ENCODE data around the gene ATP11A. TPM values are rescaled to one million over a fixed set of nuclear protein-coding genes. Genes with fewer than 3 reads are reported as not detected.

The ATP11A gene
- total and polyA plus RNA-seq, 2 experiments from 2014 or later, result 12.3 to 52.6 TPM

DNA sequence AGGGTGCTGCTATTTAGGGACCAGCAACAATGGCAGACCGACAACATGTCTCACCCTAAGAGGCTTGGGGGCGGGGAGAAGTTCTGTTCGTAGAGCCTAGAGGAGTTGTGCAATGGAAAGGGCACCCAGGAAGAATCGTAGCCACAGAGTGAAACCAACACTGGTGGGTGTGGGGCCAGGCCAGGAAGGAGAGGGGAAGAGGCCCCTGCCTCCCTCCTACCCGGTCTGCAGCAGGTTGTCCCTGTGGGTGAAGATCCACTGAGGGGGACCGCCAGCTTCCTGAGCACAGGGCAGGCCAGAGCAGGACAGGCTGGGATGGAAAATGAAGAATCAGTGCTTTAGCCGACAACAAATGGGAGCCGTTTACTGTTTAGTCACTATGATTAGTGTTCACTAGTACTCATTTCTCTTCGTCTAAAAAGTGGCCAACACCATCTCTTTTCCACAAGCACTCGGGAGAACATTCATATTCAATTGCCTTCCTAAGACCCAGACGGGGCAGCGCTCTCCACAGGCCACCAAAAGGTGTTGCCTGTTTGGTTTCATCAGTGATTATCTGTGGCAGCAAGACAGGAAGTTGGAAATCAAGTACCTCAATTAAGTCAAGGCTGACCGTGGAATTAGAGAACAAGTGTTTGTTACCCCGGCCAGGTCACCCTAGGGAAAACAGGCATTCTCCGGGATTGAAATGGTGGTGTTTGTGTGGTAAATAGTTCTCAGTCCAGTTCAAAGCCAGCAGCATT, 1.1 kb upstream of the ATP11A start:
- no peaks in the 10 kb centered on the region for H3K36me3 ChIP-seq (ENCODE audit: insufficient read depth)
- Mint-ChIP-seq H3K4me1 (peaks cover 40% of the 10 kb centered on the region), H3K4me3 (peak overlapping the region; percentile 58), H3K36me3 (ENCODE audit: low read depth) (no peaks in the 10 kb centered on the region; the same call in 2 of the 3 replicates), H3K9me3 (no peaks in the 10 kb centered on the region; the same call in 2 of the 3 replicates), H3K27ac (no peak overlapping the region), H3K27me3 (ENCODE audit: insufficient read depth, low read depth, poor library complexity) (peaks cover 25% of the 10 kb centered on the region)
- TF ChIP-seq POLR2AphosphoS5 (IDR thresholded peaks at IDR 0.05; ENCODE audit: low read depth), result 0 out of 2 replicates have a peak, but pooled peaks have one; percentile 5
- TF ChIP-seq, protein P1, sequence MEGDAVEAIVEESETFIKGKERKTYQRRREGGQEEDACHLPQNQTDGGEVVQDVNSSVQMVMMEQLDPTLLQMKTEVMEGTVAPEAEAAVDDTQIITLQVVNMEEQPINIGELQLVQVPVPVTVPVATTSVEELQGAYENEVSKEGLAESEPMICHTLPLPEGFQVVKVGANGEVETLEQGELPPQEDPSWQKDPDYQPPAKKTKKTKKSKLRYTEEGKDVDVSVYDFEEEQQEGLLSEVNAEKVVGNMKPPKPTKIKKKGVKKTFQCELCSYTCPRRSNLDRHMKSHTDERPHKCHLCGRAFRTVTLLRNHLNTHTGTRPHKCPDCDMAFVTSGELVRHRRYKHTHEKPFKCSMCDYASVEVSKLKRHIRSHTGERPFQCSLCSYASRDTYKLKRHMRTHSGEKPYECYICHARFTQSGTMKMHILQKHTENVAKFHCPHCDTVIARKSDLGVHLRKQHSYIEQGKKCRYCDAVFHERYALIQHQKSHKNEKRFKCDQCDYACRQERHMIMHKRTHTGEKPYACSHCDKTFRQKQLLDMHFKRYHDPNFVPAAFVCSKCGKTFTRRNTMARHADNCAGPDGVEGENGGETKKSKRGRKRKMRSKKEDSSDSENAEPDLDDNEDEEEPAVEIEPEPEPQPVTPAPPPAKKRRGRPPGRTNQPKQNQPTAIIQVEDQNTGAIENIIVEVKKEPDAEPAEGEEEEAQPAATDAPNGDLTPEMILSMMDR (conservative IDR thresholded peaks at IDR 0.05; ENCODE audit: low read depth in 2 of 2), result peak in 1 of 2 experiments; percentile 25; a peak in 1 of 4 replicates
- TF ChIP-seq ZNF331 (CRISPR knock-in tag; IDR thresholded peaks at IDR 0.05; ENCODE audit: low read depth), result no peak
- H3F3A ChIP-seq (replicated peaks; ENCODE audit: low read depth), result peaks cover 4% of the 10 kb centered on the region; the same call in 1 of the 2 replicates
- peaks cover 31% of the 10 kb centered on the region for H3K4me1 ChIP-seq (ENCODE audit: insufficient read depth)
- DNase-seq (ENCODE audit: low spot score), result no peak
- H3K4me2 ChIP-seq, result peak overlapping the region; percentile 85
- peak overlapping the region; percentile 91; the same call in 1 of the 2 replicates for H2AFZ ChIP-seq
- H3K27ac ChIP-seq (ENCODE audit: low read depth), result no peak overlapping the region
- H3K9me2 ChIP-seq (ENCODE audit: insufficient read depth), result no peaks in the 10 kb centered on the region
- H4K20me1 ChIP-seq (replicated peaks; ENCODE audit: insufficient read depth), result peaks cover 16% of the 10 kb centered on the region
- peaks cover 12% of the 10 kb centered on the region for H3K27me3 ChIP-seq (ENCODE audit: insufficient read depth)
- H3K4me3 ChIP-seq, result peak overlapping the region; percentile 85
- ATAC-seq, result peak; percentile 2
- peaks cover 32% of the 10 kb centered on the region for H3K79me2 ChIP-seq (replicated peaks; ENCODE audit: insufficient read depth)

DNA sequence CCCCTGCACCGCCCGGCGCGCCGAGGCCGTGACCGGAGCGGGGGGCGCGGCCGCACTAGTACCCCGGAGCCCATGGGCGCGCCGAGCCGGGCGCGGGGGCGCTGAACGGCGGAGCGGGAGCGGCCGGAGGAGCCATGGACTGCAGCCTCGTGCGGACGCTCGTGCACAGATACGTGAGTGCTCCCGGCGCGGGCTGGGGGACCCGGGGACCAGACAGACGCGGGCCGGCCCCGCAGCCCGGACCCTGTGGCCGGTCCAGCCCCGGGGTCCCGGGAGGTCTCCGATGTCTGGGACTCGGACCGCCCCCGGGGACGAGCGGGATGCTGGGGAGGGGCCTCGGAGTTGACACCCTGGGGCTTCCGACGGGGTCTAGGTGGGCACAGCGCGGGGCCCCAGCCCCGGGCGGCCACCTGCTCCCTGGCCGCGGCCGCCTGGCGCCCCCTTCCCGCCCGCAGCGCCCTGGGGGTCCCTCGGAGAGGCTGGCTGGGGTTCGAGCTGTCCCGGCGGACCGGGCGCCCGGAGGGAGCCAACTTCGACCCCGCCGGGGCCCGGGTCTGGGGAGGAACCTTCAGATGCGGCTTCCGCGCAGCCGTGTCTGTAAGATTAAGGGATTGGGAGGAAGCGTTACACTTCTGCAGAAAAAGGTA, 568 bp downstream of the ATP11A start:
- Histone ChIP-seq H3K27me3 (ENCODE audit: insufficient read depth) (peaks cover 12% of the 10 kb centered on the region), H3K9me2 (ENCODE audit: insufficient read depth) (no peaks in the 10 kb centered on the region), H3K79me2 (replicated peaks; ENCODE audit: insufficient read depth) (peaks cover 48% of the 10 kb centered on the region), H3K27ac (ENCODE audit: low read depth) (no peak overlapping the region), H3K4me3 (peak overlapping the region; percentile 85), H3K4me1 (ENCODE audit: insufficient read depth) (peaks cover 35% of the 10 kb centered on the region), H3F3A (replicated peaks; ENCODE audit: low read depth) (peaks cover 4% of the 10 kb centered on the region; the same call in 1 of the 2 replicates), H4K20me1 (replicated peaks; ENCODE audit: insufficient read depth) (peaks cover 16% of the 10 kb centered on the region), H3K4me2 (peak overlapping the region; percentile 99), H3K36me3 (ENCODE audit: insufficient read depth) (no peaks in the 10 kb centered on the region), H2AFZ (0 out of 2 replicates have a peak overlapping the region, but pooled peaks have one; percentile 23)
- no peak overlapping the region for H3K27ac Mint-ChIP-seq
- H3K4me1 Mint-ChIP-seq, result peaks cover 55% of the 10 kb centered on the region
- no peaks in the 10 kb centered on the region for H3K9me3 Mint-ChIP-seq
- H3K36me3 Mint-ChIP-seq (ENCODE audit: low read depth), result no peaks in the 10 kb centered on the region; the same call in 2 of the 3 replicates
- H3K4me3 Mint-ChIP-seq, result peak overlapping the region; percentile 87
- peaks cover 22% of the 10 kb centered on the region for H3K27me3 Mint-ChIP-seq (ENCODE audit: insufficient read depth, low read depth, poor library complexity)
- ATAC-seq (peak; percentile 11), DNase-seq (ENCODE audit: low spot score) (peak; percentile 64)
- TF ChIP-seq, protein P2, sequence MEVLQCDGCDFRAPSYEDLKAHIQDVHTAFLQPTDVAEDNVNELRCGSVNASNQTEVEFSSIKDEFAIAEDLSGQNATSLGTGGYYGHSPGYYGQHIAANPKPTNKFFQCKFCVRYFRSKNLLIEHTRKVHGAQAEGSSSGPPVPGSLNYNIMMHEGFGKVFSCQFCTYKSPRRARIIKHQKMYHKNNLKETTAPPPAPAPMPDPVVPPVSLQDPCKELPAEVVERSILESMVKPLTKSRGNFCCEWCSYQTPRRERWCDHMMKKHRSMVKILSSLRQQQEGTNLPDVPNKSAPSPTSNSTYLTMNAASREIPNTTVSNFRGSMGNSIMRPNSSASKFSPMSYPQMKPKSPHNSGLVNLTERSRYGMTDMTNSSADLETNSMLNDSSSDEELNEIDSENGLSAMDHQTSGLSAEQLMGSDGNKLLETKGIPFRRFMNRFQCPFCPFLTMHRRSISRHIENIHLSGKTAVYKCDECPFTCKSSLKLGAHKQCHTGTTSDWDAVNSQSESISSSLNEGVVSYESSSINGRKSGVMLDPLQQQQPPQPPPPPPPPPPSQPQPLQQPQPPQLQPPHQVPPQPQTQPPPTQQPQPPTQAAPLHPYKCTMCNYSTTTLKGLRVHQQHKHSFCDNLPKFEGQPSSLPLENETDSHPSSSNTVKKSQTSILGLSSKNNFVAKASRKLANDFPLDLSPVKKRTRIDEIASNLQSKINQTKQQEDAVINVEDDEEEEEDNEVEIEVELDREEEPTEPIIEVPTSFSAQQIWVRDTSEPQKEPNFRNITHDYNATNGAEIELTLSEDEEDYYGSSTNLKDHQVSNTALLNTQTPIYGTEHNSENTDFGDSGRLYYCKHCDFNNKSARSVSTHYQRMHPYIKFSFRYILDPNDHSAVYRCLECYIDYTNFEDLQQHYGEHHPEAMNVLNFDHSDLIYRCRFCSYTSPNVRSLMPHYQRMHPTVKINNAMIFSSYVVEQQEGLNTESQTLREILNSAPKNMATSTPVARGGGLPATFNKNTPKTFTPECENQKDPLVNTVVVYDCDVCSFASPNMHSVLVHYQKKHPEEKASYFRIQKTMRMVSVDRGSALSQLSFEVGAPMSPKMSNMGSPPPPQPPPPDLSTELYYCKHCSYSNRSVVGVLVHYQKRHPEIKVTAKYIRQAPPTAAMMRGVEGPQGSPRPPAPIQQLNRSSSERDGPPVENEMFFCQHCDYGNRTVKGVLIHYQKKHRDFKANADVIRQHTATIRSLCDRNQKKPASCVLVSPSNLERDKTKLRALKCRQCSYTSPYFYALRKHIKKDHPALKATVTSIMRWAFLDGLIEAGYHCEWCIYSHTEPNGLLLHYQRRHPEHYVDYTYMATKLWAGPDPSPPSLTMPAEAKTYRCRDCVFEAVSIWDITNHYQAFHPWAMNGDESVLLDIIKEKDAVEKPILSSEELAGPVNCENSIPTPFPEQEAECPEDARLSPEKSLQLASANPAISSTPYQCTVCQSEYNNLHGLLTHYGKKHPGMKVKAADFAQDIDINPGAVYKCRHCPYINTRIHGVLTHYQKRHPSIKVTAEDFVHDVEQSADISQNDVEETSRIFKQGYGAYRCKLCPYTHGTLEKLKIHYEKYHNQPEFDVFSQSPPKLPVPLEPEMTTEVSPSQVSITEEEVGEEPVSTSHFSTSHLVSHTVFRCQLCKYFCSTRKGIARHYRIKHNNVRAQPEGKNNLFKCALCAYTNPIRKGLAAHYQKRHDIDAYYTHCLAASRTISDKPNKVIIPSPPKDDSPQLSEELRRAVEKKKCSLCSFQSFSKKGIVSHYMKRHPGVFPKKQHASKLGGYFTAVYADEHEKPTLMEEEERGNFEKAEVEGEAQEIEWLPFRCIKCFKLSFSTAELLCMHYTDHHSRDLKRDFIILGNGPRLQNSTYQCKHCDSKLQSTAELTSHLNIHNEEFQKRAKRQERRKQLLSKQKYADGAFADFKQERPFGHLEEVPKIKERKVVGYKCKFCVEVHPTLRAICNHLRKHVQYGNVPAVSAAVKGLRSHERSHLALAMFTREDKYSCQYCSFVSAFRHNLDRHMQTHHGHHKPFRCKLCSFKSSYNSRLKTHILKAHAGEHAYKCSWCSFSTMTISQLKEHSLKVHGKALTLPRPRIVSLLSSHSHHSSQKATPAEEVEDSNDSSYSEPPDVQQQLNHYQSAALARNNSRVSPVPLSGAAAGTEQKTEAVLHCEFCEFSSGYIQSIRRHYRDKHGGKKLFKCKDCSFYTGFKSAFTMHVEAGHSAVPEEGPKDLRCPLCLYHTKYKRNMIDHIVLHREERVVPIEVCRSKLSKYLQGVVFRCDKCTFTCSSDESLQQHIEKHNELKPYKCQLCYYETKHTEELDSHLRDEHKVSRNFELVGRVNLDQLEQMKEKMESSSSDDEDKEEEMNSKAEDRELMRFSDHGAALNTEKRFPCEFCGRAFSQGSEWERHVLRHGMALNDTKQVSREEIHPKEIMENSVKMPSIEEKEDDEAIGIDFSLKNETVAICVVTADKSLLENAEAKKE (CRISPR knock-in tag; IDR thresholded peaks at IDR 0.05), result no peak
- TF ChIP-seq EZH2phosphoT487 (IDR thresholded peaks at IDR 0.05; ENCODE audit: unreplicated experiment) (no peak), ZNF331 (CRISPR knock-in tag; IDR thresholded peaks at IDR 0.05; ENCODE audit: low read depth) (no peak)
- TF ChIP-seq, protein P3, sequence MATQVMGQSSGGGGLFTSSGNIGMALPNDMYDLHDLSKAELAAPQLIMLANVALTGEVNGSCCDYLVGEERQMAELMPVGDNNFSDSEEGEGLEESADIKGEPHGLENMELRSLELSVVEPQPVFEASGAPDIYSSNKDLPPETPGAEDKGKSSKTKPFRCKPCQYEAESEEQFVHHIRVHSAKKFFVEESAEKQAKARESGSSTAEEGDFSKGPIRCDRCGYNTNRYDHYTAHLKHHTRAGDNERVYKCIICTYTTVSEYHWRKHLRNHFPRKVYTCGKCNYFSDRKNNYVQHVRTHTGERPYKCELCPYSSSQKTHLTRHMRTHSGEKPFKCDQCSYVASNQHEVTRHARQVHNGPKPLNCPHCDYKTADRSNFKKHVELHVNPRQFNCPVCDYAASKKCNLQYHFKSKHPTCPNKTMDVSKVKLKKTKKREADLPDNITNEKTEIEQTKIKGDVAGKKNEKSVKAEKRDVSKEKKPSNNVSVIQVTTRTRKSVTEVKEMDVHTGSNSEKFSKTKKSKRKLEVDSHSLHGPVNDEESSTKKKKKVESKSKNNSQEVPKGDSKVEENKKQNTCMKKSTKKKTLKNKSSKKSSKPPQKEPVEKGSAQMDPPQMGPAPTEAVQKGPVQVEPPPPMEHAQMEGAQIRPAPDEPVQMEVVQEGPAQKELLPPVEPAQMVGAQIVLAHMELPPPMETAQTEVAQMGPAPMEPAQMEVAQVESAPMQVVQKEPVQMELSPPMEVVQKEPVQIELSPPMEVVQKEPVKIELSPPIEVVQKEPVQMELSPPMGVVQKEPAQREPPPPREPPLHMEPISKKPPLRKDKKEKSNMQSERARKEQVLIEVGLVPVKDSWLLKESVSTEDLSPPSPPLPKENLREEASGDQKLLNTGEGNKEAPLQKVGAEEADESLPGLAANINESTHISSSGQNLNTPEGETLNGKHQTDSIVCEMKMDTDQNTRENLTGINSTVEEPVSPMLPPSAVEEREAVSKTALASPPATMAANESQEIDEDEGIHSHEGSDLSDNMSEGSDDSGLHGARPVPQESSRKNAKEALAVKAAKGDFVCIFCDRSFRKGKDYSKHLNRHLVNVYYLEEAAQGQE (IDR thresholded peaks at IDR 0.05; ENCODE audit: unreplicated experiment), result no peak

Measured in GM23338 (cell line).